ENCODE data around the gene KLC4.

Gene KLC4

GRCh38 chr6:43093436-43094289, 34.2 kb downstream of the KLC4 start:
- H3K27ac ChIP-seq = peak overlapping the region; percentile 82

GRCh38 chr6:43095939-43096338, 36.5 kb downstream of the KLC4 start:
- peak overlapping the region; percentile 40 for H3K27ac ChIP-seq
- TF ChIP-seq CTCF (IDR thresholded peaks at IDR 0.05) (no peak), ZFX (IDR thresholded peaks at IDR 0.05; ENCODE audit: borderline replicate concordance) (no peak)

More at GRCh38 chr6:43093436-43094289, 34.2 kb downstream of the KLC4 start:
- TF ChIP-seq ZFX (IDR thresholded peaks at IDR 0.05; ENCODE audit: borderline replicate concordance) (no peak), CTCF (IDR thresholded peaks at IDR 0.05) (no peak)

- peak overlapping the region; percentile 40 for H3K27ac ChIP-seq
- TF ChIP-seq CTCF (IDR thresholded peaks at IDR 0.05) = no peak
- no peak for TF ChIP-seq ZFX (IDR thresholded peaks at IDR 0.05; ENCODE audit: borderline replicate concordance)
These were observed 37.1 kb downstream of the KLC4 start for GRCh38 chr6:43096451-43097097.

GRCh38 chr6:43097098-43097489, 37.7 kb downstream of the KLC4 start:
- TF ChIP-seq ZFX (IDR thresholded peaks at IDR 0.05; ENCODE audit: borderline replicate concordance) (no peak), CTCF (IDR thresholded peaks at IDR 0.05) (no peak)
- H3K27ac ChIP-seq = peak overlapping the region; percentile 40

- H3K27ac ChIP-seq = no peak overlapping the region
- TF ChIP-seq CTCF (IDR thresholded peaks at IDR 0.05) = no peak
- TF ChIP-seq ZFX (IDR thresholded peaks at IDR 0.05; ENCODE audit: borderline replicate concordance) = no peak
These were observed 38.1 kb downstream of the KLC4 start for GRCh38 chr6:43097502-43097901.

GRCh38 chr6:43101497-43101896, 42.1 kb downstream of the KLC4 start:
- no peak overlapping the region for H3K27ac ChIP-seq
- no peak for TF ChIP-seq ZFX (IDR thresholded peaks at IDR 0.05; ENCODE audit: borderline replicate concordance)
- TF ChIP-seq CTCF (IDR thresholded peaks at IDR 0.05) = no peak

Data from 22Rv1 (cell line).